MM.1S (cell line): ENCODE measurements around the gene CBX3.
A peak's percentile ranks its signal among the peaks of the same experiment; 100 is the strongest.

Experiments used
- DNase-seq: peaks from one replicate; pipeline ENCODE4 v3.0.0-alpha.2; 2015
- H2AFZ ChIP-seq: fragments of 300-600 bp; sonication (generic); 2 replicates; pipeline ENCODE4 v1.6.0; 2016; ENCODE audit warnings: antibody characterized with exemption, low read length
- H3F3A ChIP-seq: fragments of 300-600 bp; sonication (generic); 2 replicates; pipeline ENCODE4 v1.6.1; 2016; ENCODE audit warnings: mild to moderate bottlenecking, antibody characterized with exemption, low read length, moderate library complexity, mixed read lengths; ENCODE audit not compliant: insufficient read depth
- H3K27ac ChIP-seq: fragments of 300-600 bp; sonication (generic); 2 replicates; pipeline ENCODE4 v1.5.1; 2016; ENCODE audit warnings: mild to moderate bottlenecking, low read length
- H3K27me3 ChIP-seq: fragments of 300-600 bp; sonication (generic); replicated peaks from 2 replicates; pipeline ENCODE4 v1.6.0; 2016; ENCODE audit warnings: low read length; ENCODE audit not compliant: insufficient read depth
- H3K36me3 ChIP-seq: fragments of 300-600 bp; sonication (generic); replicated peaks from 2 replicates; pipeline ENCODE4 v1.6.1; 2016; ENCODE audit warnings: mild to moderate bottlenecking, low read length, mixed read lengths; ENCODE audit not compliant: insufficient read depth
- H3K4me1 ChIP-seq: fragments of 300-600 bp; sonication (generic); 2 replicates; pipeline ENCODE4 v1.6.1; 2016; ENCODE audit warnings: low read length, mixed read lengths
- H3K4me2 ChIP-seq: fragments of 300-600 bp; sonication (generic); 2 replicates; pipeline ENCODE4 v1.6.0; 2016; ENCODE audit warnings: low read depth, low read length
- H3K4me3 ChIP-seq: fragments of 300-600 bp; sonication (generic); 2 replicates; pipeline ENCODE4 v1.5.1; 2016; ENCODE audit warnings: low read length, mixed read lengths
- H3K79me2 ChIP-seq: fragments of 300-600 bp; sonication (generic); 2 replicates; pipeline ENCODE4 v1.6.1; 2016; ENCODE audit warnings: mixed run types, low read length, mixed read lengths
- H3K9ac ChIP-seq: fragments of 300-600 bp; sonication (generic); 2 replicates; pipeline ENCODE4 v1.6.1; 2016; ENCODE audit warnings: low read length, mixed read lengths
- H3K9me2 ChIP-seq: fragments of 300-600 bp; sonication (generic); replicated peaks from 2 replicates; pipeline ENCODE4 v1.6.1; 2016; ENCODE audit warnings: mild to moderate bottlenecking, low read length, mixed read lengths; ENCODE audit not compliant: insufficient read depth
- H3K9me3 ChIP-seq: fragments of 300-600 bp; sonication (generic); replicated peaks from 2 replicates; pipeline ENCODE4 v1.6.1; 2016; ENCODE audit warnings: mild to moderate bottlenecking, low read length, mixed read lengths; ENCODE audit not compliant: insufficient read depth
- H4K20me1 ChIP-seq: fragments of 300-600 bp; sonication (generic); 2 replicates; pipeline ENCODE4 v1.6.1; 2016; ENCODE audit warnings: mild to moderate bottlenecking, low read length, moderate library complexity, mixed read lengths; ENCODE audit not compliant: insufficient read depth
- EZH2 ChIP-seq: fragments of 300-600 bp; sonication (generic); optimal IDR thresholded peaks from 2 replicates; pipeline ENCODE3; 2017; ENCODE audit warnings: low read depth, mild to moderate bottlenecking, antibody characterized with exemption, low read length, mixed read lengths
- EZH2phosphoT487 ChIP-seq: fragments of 300-600 bp; sonication (generic); IDR thresholded peaks from 2 replicates; pipeline ENCODE4 v1.6.1; 2018; ENCODE audit warnings: antibody characterized with exemption, low read length
- TF ChIP-seq, protein P1 (sequence below): fragments of 300-600 bp; sonication (generic); IDR thresholded peaks from 2 replicates; pipeline ENCODE4 v1.5.1; 2016; ENCODE audit warnings: antibody characterized with exemption, low read length, mixed read lengths

CBX3 gene

DNA sequence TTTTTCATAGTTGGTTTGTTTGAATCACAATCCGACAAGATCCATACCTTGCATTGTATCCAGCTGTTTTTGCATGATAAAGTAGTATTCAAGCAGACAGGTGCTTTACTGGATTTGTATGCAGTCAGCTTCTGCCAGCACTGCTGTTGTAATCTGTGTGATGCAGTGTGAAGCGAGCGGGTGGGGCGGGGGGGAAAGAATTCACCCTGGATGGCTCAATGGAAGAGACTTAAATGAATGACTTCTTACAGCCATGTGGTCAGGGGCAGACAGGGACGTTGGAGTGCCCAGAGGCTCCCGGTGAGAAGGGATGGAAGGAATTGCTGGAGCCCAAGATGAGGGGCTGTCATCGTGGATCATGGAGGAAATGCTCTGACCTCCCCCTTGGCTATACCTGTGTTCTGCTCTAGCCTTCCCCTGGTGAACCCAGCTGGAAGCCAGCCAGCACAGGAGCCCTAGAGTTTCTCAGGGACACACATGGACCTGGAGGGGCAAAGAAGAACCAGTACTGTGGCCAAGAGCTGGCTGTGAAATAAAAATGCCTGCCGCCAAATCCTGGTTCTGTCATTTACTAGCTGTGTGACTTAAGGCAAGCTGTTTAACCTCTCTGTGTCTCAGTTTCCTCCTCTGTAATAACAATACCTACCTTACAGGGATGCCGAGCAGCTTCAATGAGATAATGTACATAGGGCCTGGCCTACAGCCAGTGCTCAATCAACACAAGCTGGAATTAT, 35.4 kb upstream of the CBX3 start:
- Histone ChIP-seq H3K9ac (no peak overlapping the region), H3K27ac (peak overlapping the region; percentile 49; the same call in 1 of the 2 replicates), H3K27me3 (no peaks in the 10 kb centered on the region), H3K9me3 (no peaks in the 10 kb centered on the region), H2AFZ (no peak overlapping the region), H3K4me2 (peak overlapping the region; percentile 28; the same call in 1 of the 2 replicates), H3K4me3 (no peak overlapping the region), H4K20me1 (no peaks in the 10 kb centered on the region; the same call in 1 of the 2 replicates), H3K79me2 (peaks cover 83% of the 10 kb centered on the region), H3K4me1 (peaks cover 25% of the 10 kb centered on the region), H3F3A (peaks cover 9% of the 10 kb centered on the region), H3K9me2 (no peaks in the 10 kb centered on the region), H3K36me3 (no peaks in the 10 kb centered on the region; the same call in 1 of the 2 replicates)
- TF ChIP-seq EZH2 = no peak
- no peak for TF ChIP-seq EZH2phosphoT487
- TF ChIP-seq, protein P1, sequence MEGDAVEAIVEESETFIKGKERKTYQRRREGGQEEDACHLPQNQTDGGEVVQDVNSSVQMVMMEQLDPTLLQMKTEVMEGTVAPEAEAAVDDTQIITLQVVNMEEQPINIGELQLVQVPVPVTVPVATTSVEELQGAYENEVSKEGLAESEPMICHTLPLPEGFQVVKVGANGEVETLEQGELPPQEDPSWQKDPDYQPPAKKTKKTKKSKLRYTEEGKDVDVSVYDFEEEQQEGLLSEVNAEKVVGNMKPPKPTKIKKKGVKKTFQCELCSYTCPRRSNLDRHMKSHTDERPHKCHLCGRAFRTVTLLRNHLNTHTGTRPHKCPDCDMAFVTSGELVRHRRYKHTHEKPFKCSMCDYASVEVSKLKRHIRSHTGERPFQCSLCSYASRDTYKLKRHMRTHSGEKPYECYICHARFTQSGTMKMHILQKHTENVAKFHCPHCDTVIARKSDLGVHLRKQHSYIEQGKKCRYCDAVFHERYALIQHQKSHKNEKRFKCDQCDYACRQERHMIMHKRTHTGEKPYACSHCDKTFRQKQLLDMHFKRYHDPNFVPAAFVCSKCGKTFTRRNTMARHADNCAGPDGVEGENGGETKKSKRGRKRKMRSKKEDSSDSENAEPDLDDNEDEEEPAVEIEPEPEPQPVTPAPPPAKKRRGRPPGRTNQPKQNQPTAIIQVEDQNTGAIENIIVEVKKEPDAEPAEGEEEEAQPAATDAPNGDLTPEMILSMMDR = no peak
- DNase-seq = no peak

DNA sequence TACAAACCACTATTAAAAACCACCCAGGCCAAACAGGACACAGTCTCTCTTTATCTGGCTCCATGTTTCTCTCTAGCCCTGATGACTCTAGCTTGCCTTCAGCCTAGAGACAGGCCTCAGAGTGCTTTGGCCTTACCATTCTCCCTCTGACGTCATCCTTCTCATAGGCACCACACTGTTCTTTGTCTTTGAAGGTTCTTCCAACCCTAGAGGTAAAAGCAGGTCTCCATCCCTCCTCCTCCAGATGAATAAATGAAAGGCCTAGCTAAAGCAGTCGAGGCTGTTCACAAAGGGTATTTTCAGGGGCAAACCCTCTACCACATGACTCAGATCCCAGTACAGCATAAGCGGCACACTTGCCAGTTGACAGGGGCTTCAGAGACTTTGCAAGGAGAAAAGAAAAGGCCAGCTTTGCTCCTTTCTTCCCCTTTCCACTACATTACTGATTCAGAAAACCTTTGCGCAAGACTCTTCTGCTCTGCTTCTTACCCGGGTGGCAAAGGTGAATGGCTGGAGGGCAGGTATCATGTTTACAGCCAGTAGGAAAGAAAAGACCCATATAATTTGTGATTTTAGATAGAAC, 34.8 kb upstream of the CBX3 start:
- Histone ChIP-seq H3K27me3 (no peaks in the 10 kb centered on the region), H3K36me3 (no peaks in the 10 kb centered on the region; the same call in 1 of the 2 replicates), H3K9me3 (no peaks in the 10 kb centered on the region), H3K79me2 (peaks cover 83% of the 10 kb centered on the region), H3K9me2 (no peaks in the 10 kb centered on the region), H3K4me1 (peaks cover 25% of the 10 kb centered on the region), H3K4me3 (no peak overlapping the region), H4K20me1 (no peaks in the 10 kb centered on the region; the same call in 1 of the 2 replicates), H3F3A (peaks cover 9% of the 10 kb centered on the region), H2AFZ (no peak overlapping the region), H3K27ac (peak overlapping the region; percentile 49; the same call in 1 of the 2 replicates), H3K9ac (no peak overlapping the region), H3K4me2 (peak overlapping the region; percentile 28; the same call in 1 of the 2 replicates)
- DNase-seq = no peak
- no peak for TF ChIP-seq EZH2
- TF ChIP-seq, protein P1 = no peak
- no peak for TF ChIP-seq EZH2phosphoT487

DNA sequence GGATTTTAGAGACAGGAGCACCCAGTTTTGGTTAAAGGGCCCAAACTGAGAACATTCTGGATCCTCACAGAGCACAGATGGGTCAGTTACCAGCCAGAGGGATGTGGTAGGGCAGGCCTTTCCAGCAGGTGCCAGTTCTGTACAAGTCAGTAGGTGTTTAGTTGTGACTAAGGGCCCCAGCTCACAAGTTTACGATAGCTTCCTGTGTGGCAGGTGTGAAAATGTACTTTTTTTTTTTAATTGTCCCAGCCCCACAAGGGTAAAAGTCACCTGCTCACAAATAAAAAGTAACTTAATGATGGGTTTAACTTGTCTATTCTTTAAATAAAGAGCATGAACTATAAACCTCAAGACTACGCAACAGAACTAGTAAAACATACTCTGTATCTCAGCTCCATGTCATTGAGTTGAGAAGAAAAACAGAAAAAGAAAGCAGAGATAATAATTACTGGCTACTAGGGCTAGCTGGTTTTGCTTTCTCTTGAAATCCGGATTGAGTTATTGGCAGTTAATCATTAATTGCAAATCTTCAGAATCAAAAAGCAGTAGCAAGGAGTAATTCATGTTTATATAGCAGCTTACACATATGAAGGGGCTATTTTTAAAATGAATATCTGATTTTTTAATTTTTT, 34.1 kb upstream of the CBX3 start:
- TF ChIP-seq EZH2 = no peak
- no peak for TF ChIP-seq EZH2phosphoT487
- TF ChIP-seq, protein P1 = no peak
- H4K20me1 ChIP-seq = no peaks in the 10 kb centered on the region; the same call in 1 of the 2 replicates
- H3K4me3 ChIP-seq = no peak overlapping the region
- H3F3A ChIP-seq = peaks cover 9% of the 10 kb centered on the region
- no peaks in the 10 kb centered on the region for H3K27me3 ChIP-seq
- H3K4me1 ChIP-seq = peaks cover 25% of the 10 kb centered on the region
- no peak overlapping the region for H2AFZ ChIP-seq
- H3K27ac ChIP-seq = peak overlapping the region; percentile 49; the same call in 1 of the 2 replicates
- H3K36me3 ChIP-seq = no peaks in the 10 kb centered on the region; the same call in 1 of the 2 replicates
- H3K4me2 ChIP-seq = peak overlapping the region; percentile 28; the same call in 1 of the 2 replicates
- peaks cover 83% of the 10 kb centered on the region for H3K79me2 ChIP-seq
- no peaks in the 10 kb centered on the region for H3K9me2 ChIP-seq
- peak; percentile 60 for DNase-seq
- H3K9me3 ChIP-seq = no peaks in the 10 kb centered on the region
- H3K9ac ChIP-seq = no peak overlapping the region
